ENCODE measurements around the gene LIMS2.
A peak's percentile ranks its signal among the peaks of the same experiment; 100 is the strongest.

LIMS2 gene

GRCh38 chr2:127681288-127681804 is 6.0 kb upstream of the LIMS2 start:
- Histone ChIP-seq H3K4me3 (ENCODE audit: low read length) (no peak overlapping the region), H3K27me3 (ENCODE audit: control insufficient read depth, insufficient read depth, low read length) (peaks cover 21% of the 10 kb centered on the region), H3K9me3 (replicated peaks; ENCODE audit: low read length) (no peaks in the 10 kb centered on the region), H3K9ac (ENCODE audit: low read depth, low read length) (peak overlapping the region; percentile 31), H3K36me3 (ENCODE audit: insufficient read depth, low read length) (no peaks in the 10 kb centered on the region), H3K4me1 (ENCODE audit: control insufficient read depth, insufficient read depth, low read length) (peaks cover 15% of the 10 kb centered on the region), H3K4me2 (ENCODE audit: low read length) (peak overlapping the region; percentile 78)

GRCh38 chr2:127680706-127681287 is 5.5 kb upstream of the LIMS2 start:
- H3K9ac ChIP-seq (ENCODE audit: low read depth, low read length), result no peak overlapping the region

GRCh38 chr2:127679680-127680361 is 4.5 kb upstream of the LIMS2 start:
- peaks cover 22% of the 10 kb centered on the region for H3K4me1 ChIP-seq (ENCODE audit: control insufficient read depth, insufficient read depth, low read length)
- H3K4me2 ChIP-seq (ENCODE audit: low read length), result no peak overlapping the region
- H3K36me3 ChIP-seq (ENCODE audit: insufficient read depth, low read length), result no peaks in the 10 kb centered on the region
- H3K27me3 ChIP-seq (ENCODE audit: control insufficient read depth, insufficient read depth, low read length), result peaks cover 26% of the 10 kb centered on the region
- H3K9ac ChIP-seq (ENCODE audit: low read depth, low read length), result no peak overlapping the region
- no peak overlapping the region for H3K4me3 ChIP-seq (ENCODE audit: low read length)
- H3K9me3 ChIP-seq (replicated peaks; ENCODE audit: low read length), result no peaks in the 10 kb centered on the region

More at GRCh38 chr2:127680706-127681287, 5.5 kb upstream of the LIMS2 start:
- Histone ChIP-seq H3K27me3 (ENCODE audit: control insufficient read depth, insufficient read depth, low read length) (peaks cover 24% of the 10 kb centered on the region), H3K9me3 (replicated peaks; ENCODE audit: low read length) (no peaks in the 10 kb centered on the region), H3K4me3 (ENCODE audit: low read length) (no peak overlapping the region), H3K4me1 (ENCODE audit: control insufficient read depth, insufficient read depth, low read length) (peaks cover 19% of the 10 kb centered on the region), H3K36me3 (ENCODE audit: insufficient read depth, low read length) (no peaks in the 10 kb centered on the region), H3K4me2 (ENCODE audit: low read length) (peak overlapping the region; percentile 78)

GRCh38 chr2:127678991-127679390 is 3.7 kb upstream of the LIMS2 start:
- Histone ChIP-seq H3K27me3 (ENCODE audit: control insufficient read depth, insufficient read depth, low read length) (peaks cover 26% of the 10 kb centered on the region), H3K9ac (ENCODE audit: low read depth, low read length) (no peak overlapping the region), H3K4me2 (ENCODE audit: low read length) (no peak overlapping the region)

GRCh38 chr2:127678531-127678930 is 3.2 kb upstream of the LIMS2 start:
- H3K36me3 ChIP-seq (ENCODE audit: insufficient read depth, low read length), result no peaks in the 10 kb centered on the region
- H3K9ac ChIP-seq (ENCODE audit: low read depth, low read length), result no peak overlapping the region
- no peak overlapping the region for H3K4me3 ChIP-seq (ENCODE audit: low read length)
- H3K4me2 ChIP-seq (ENCODE audit: low read length), result no peak overlapping the region
- peaks cover 26% of the 10 kb centered on the region for H3K27me3 ChIP-seq (ENCODE audit: control insufficient read depth, insufficient read depth, low read length)
- H3K4me1 ChIP-seq (ENCODE audit: control insufficient read depth, insufficient read depth, low read length), result peaks cover 28% of the 10 kb centered on the region
- H3K9me3 ChIP-seq (replicated peaks; ENCODE audit: low read length), result no peaks in the 10 kb centered on the region

More at GRCh38 chr2:127678991-127679390, 3.7 kb upstream of the LIMS2 start:
- Histone ChIP-seq H3K4me1 (ENCODE audit: control insufficient read depth, insufficient read depth, low read length) (peaks cover 28% of the 10 kb centered on the region), H3K36me3 (ENCODE audit: insufficient read depth, low read length) (no peaks in the 10 kb centered on the region), H3K9me3 (replicated peaks; ENCODE audit: low read length) (no peaks in the 10 kb centered on the region), H3K4me3 (ENCODE audit: low read length) (no peak overlapping the region)

- no peaks in the 10 kb centered on the region for H3K36me3 ChIP-seq (ENCODE audit: insufficient read depth, low read length)
- H3K9ac ChIP-seq (ENCODE audit: low read depth, low read length), result no peak overlapping the region
- H3K27me3 ChIP-seq (ENCODE audit: control insufficient read depth, insufficient read depth, low read length), result peaks cover 26% of the 10 kb centered on the region
- no peak overlapping the region for H3K4me3 ChIP-seq (ENCODE audit: low read length)
- peaks cover 29% of the 10 kb centered on the region for H3K4me1 ChIP-seq (ENCODE audit: control insufficient read depth, insufficient read depth, low read length)
- H3K9me3 ChIP-seq (replicated peaks; ENCODE audit: low read length), result no peaks in the 10 kb centered on the region
- H3K4me2 ChIP-seq (ENCODE audit: low read length), result no peak overlapping the region
Observed at GRCh38 chr2:127676906-127677305, 1.6 kb upstream of the LIMS2 start.

GRCh38 chr2:127674241-127675209 is 805 bp downstream of the LIMS2 start:
- H3K4me1 ChIP-seq (ENCODE audit: control insufficient read depth, insufficient read depth, low read length), result peaks cover 24% of the 10 kb centered on the region
- H3K4me2 ChIP-seq (ENCODE audit: low read length), result peak overlapping the region; percentile 92
- H3K4me3 ChIP-seq (ENCODE audit: low read length), result peak overlapping the region; percentile 77
- H3K9me3 ChIP-seq (replicated peaks; ENCODE audit: low read length), result no peaks in the 10 kb centered on the region
- no peaks in the 10 kb centered on the region for H3K36me3 ChIP-seq (ENCODE audit: insufficient read depth, low read length)
- peak overlapping the region; percentile 74 for H3K9ac ChIP-seq (ENCODE audit: low read depth, low read length)
- H3K27me3 ChIP-seq (ENCODE audit: control insufficient read depth, insufficient read depth, low read length), result peaks cover 26% of the 10 kb centered on the region

GRCh38 chr2:127673291-127674069 is 1.9 kb downstream of the LIMS2 start:
- Histone ChIP-seq H3K9ac (ENCODE audit: low read depth, low read length) (peak overlapping the region; percentile 74), H3K36me3 (ENCODE audit: insufficient read depth, low read length) (no peaks in the 10 kb centered on the region), H3K4me2 (ENCODE audit: low read length) (peak overlapping the region; percentile 92), H3K9me3 (replicated peaks; ENCODE audit: low read length) (no peaks in the 10 kb centered on the region), H3K4me3 (ENCODE audit: low read length) (peak overlapping the region; percentile 77), H3K27me3 (ENCODE audit: control insufficient read depth, insufficient read depth, low read length) (peaks cover 26% of the 10 kb centered on the region), H3K4me1 (ENCODE audit: control insufficient read depth, insufficient read depth, low read length) (peaks cover 24% of the 10 kb centered on the region)

GRCh38 chr2:127672341-127673224 is 2.7 kb downstream of the LIMS2 start:
- Histone ChIP-seq H3K4me3 (ENCODE audit: low read length) (no peak overlapping the region), H3K9ac (ENCODE audit: low read depth, low read length) (no peak overlapping the region), H3K4me2 (ENCODE audit: low read length) (no peak overlapping the region), H3K4me1 (ENCODE audit: control insufficient read depth, insufficient read depth, low read length) (peaks cover 24% of the 10 kb centered on the region), H3K27me3 (ENCODE audit: control insufficient read depth, insufficient read depth, low read length) (peaks cover 18% of the 10 kb centered on the region), H3K9me3 (replicated peaks; ENCODE audit: low read length) (no peaks in the 10 kb centered on the region), H3K36me3 (ENCODE audit: insufficient read depth, low read length) (no peaks in the 10 kb centered on the region)
